NCI-H82 (cell line): ENCODE results near the gene HPDL.

Experiments
- DNase-seq: peaks from one replicate; lab custom pipeline; 2025; lab: John Stamatoyannopoulos, UW

HPDL gene

DNA sequence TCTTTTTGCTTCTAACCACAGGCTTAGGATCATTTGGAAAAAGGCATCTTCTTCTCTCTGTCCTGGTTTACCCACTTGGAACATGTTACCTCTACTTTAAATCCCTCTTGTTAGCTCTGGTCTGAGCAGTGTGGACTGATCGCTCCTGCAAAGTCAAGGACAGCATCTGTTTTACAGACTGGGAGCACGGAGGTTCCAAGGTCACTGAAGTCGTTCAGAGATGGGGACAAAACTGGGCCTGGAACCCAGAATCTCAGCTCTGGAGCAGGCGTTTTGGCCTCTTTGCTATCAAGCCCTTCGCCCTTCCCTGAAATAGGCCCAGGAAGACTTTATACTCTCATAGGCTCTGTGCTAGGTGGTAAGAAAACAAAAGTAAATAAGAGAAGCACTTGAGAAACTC is 24.8 kb downstream of the HPDL start:
- DNase-seq = no peak

- DNase-seq = no peak
Observed at GRCh38 chr1:45353685-45354084, 27.0 kb downstream of the HPDL start.

GRCh38 chr1:45354838-45355237 is 28.1 kb downstream of the HPDL start:
- no peak for DNase-seq

GRCh38 chr1:45355683-45356082 is 29.0 kb downstream of the HPDL start:
- DNase-seq = no peak

DNA sequence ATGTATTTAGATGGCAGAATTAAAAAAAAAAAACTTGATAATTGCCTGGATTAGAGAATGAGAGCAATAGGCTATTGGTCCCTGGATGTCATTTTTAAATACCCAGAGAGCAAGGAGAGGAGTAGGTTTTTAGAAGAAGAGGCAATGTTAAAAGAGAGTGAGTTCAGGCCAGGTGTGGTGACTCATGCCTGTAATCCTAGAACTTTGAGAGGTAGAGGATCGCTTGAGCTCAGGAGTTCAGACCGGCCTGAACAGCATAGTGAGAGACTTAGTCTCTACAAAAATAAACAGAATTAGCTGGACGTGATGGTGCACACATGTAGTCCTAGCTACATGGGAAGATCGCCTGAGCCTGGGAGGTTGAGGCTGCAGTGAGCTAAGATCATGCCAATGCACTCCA is 29.5 kb downstream of the HPDL start:
- DNase-seq = no peak

GRCh38 chr1:45359882-45360513 is 33.3 kb downstream of the HPDL start:
- peak; percentile 59 for DNase-seq

- DNase-seq = peak; percentile 29
Observed at GRCh38 chr1:45360981-45361380, 34.3 kb downstream of the HPDL start.

GRCh38 chr1:45364294-45364693 is 37.6 kb downstream of the HPDL start:
- DNase-seq = no peak

DNA sequence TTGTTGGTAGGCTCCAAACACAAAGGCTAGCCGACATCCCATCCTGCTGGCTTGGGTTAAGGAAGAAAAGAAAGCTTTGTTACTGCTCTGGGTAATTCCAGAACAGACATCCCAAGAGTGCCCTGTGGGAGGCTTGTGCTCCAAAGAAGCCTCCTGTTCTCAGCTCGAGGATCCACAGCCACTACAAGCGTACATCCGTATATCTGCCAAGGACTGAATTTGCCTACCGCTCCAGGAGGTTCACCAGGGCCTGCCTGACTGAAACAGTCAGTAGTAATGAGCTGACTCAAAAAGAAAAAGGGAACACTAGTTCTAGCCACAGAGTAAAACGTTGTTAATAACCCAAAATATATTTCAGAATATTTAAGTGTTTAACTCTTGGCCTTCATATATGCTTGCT is 38.4 kb downstream of the HPDL start:
- no peak for DNase-seq

- no peak for DNase-seq
Observed at GRCh38 chr1:45370575-45370974, 43.9 kb downstream of the HPDL start.

GRCh38 chr1:45373573-45373972 is 46.9 kb downstream of the HPDL start:
- DNase-seq = no peak

DNA sequence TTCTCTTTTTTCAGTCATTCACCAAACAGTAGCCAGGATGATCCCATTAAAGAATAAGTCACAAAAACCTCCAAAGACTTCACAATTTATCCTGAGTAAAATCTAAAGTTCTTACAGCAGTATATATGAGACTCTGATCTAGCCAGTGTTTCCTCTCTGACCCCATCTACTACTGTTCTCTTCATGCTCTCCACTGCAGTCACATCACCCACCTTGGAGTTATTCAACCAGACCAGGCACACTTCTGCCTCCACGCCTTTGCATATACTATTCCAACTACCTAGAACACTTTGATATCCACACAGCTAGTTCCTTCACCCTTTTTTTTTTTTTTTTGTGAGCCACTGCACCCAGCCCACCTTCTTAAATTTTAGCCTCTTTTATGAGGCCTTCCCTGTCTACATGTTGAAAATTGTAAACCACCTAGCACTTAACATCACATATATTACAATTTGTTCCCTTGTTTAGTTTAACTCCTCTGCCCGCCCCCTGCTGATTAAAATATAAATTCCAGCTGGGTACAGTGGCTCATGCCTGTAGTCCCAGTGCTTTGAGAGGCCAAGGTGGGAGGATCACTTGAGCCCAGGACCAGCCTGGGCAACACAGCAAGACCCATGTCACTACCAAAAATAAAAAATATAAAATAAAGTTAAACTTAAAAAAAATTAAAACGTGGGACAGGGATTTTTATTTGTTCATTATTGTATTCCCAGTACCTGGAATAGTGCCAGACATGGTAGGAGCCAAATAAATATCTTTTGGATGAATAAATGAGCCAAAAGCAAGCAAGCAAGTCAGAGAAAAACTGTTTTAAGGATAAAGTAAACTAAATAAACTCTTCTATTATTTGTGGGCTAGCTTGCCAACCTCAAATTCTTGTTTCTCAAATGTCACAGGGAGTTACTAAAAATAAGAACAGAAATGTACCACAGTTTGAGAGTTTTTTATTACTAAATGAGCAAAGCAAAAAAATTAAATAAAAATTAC is 48.7 kb downstream of the HPDL start:
- DNase-seq = peak; percentile 11

DNA sequence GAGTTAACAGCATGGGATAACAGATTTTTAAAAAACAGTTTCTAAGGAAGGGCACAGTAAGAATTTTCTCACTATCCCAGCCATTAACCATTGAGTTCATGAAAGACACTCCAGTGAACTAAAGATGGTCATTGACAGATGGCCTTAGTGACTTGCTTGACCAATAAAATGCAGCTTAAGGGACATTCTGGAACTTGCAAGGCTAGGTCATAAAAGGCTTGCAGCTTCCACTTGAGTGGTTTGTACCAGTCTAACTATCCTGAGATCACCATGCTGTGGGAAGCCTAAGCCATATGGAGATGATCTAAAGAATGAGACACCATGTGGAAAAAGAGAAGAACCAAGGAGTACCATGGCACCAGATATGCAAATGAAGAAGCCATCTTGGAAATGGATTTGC is 51.5 kb downstream of the HPDL start:
- no peak for DNase-seq
